ENCODE measurements around the gene UBE2F.
"Not testable (repeated sequence)": the region's sequence is repeated elsewhere in the genome, so short reads cannot be mapped to it uniquely, and the experiment has no call there.

The UBE2F gene

DNA sequence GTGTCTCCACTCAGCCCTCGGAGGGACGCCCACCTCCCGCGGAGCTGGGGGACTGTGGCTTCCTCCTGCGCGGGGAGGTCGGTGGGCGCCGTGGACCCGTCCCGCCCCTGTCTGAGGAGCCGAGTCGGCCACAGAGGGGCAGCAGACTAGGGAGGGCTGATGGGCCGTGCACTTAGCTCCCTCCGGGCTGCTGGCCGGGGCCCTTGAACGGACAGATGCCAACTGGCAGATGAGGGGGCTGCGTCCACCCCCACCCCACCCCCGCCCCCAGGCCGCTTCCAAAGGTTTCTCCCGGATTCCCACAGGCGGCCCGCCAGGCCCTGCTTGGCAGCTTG lies 10.4 kb upstream of the UBE2F start:
- DNase-seq (ENCODE audit: extremely low read depth, low read depth): no peak
- peak overlapping the region; percentile 30 for H3K4me3 ChIP-seq (replicated peaks; ENCODE audit: low read depth, low read length)
- TF ChIP-seq CTCF (IDR thresholded peaks at IDR 0.05; ENCODE audit: low read depth, low read length, missing control alignments): no peak

DNA sequence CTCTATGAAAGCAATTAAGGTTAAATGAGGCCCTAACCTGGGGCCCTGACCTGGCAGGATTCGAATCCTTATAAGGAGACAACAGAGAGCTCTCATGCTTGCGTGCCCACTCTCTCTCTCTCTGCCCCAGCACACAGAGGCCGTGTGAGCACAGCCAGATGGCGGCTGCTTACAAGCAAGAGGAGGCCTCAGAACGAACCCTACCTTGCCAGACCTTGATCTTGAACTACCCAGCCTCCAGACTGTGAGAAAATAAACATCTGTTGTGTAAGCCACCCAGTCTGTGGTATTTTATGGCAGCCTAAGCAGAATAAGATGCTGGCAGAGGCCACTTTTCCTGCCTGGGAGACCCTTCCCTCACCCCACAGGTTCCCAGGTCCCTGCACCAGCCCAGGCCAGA lies 5.2 kb upstream of the UBE2F start:
- H3K4me3 ChIP-seq (replicated peaks; ENCODE audit: low read depth, low read length): no peak overlapping the region
- no peak for DNase-seq (ENCODE audit: extremely low read depth, low read depth)
- no peak for TF ChIP-seq CTCF (IDR thresholded peaks at IDR 0.05; ENCODE audit: low read depth, low read length, missing control alignments)

GRCh38 chr2:237962432-237963084 lies 4.3 kb upstream of the UBE2F start:
- TF ChIP-seq CTCF (IDR thresholded peaks at IDR 0.05; ENCODE audit: low read depth, low read length, missing control alignments): no peak
- no peak overlapping the region for H3K4me3 ChIP-seq (replicated peaks; ENCODE audit: low read depth, low read length)
- no peak for DNase-seq (ENCODE audit: extremely low read depth, low read depth)

GRCh38 chr2:237963490-237963991 lies 3.3 kb upstream of the UBE2F start:
- DNase-seq (ENCODE audit: extremely low read depth, low read depth): not testable (repeated sequence)

DNA sequence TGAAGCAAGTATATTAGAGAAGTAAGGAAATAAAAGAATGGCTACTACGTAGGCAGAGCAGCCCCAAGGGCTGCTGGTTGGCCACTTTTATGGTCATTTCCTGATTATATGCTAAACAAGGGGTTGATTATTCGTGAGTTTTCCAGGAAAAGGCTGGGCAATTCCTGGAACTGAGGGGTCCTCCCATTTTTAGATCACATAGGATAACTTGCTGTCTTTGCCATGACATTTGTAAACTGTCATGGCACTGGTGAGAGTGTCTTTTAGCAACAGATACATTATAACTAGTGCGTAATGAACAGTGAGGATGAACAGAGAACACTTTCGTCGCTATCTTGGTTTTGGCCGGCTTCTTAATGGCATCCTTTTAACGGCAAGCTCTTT lies 2.6 kb upstream of the UBE2F start:
- no peak for TF ChIP-seq CTCF (IDR thresholded peaks at IDR 0.05; ENCODE audit: low read depth, low read length, missing control alignments)
- DNase-seq (ENCODE audit: extremely low read depth, low read depth): no peak

More at GRCh38 chr2:237963490-237963991, 3.3 kb upstream of the UBE2F start:
- H3K4me3 ChIP-seq (replicated peaks; ENCODE audit: low read depth, low read length): not testable (repeated sequence)

GRCh38 chr2:237964578-237965404 lies 2.0 kb upstream of the UBE2F start:
- no peak for TF ChIP-seq CTCF (IDR thresholded peaks at IDR 0.05; ENCODE audit: low read depth, low read length, missing control alignments)
- no peak overlapping the region for H3K4me3 ChIP-seq (replicated peaks; ENCODE audit: low read depth, low read length)
- DNase-seq (ENCODE audit: extremely low read depth, low read depth): no peak

More for the DNA sequence above, 2.6 kb upstream of the UBE2F start:
- no peak overlapping the region for H3K4me3 ChIP-seq (replicated peaks; ENCODE audit: low read depth, low read length)

DNA sequence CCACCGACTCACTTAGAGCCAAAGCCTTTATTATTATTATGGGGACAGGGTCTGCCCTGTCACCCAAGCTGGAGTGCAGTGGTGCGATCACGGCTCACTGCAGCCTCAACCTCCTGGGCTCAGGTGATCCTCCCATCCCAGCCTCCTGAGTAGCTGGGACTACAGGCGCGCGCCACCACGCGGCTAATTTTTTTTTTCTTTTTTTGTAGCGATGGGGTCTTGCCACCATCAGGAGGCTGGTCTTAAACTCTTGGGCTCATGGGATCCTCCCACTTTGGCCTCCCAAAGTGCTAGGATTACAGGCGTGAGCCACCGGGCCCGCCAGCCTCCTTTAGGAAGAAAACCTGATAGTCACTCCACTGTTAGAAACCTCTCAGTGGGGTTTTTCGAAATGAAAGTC lies 970 bp upstream of the UBE2F start:
- H3K4me3 ChIP-seq (replicated peaks; ENCODE audit: low read depth, low read length): peak overlapping the region; percentile 77
- not testable (repeated sequence) for DNase-seq (ENCODE audit: extremely low read depth, low read depth)

DNA sequence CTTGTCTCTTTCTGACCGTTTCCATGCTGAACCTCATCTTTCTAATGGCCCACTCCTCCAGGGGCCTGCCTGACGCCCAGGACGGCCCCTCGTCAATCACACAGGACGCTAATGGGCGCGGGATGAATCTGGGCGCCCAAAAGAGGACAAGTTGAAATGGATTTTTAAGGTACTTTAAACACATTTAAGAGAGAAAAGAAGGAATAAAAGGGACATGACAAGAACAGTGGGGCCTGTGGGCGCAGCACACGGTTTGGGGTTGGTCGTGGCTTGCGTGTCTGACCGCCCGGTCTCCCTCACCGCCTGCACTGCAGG lies 607 bp upstream of the UBE2F start:
- no peak for TF ChIP-seq CTCF (IDR thresholded peaks at IDR 0.05; ENCODE audit: low read depth, low read length, missing control alignments)
- no peak for DNase-seq (ENCODE audit: extremely low read depth, low read depth)
- peak overlapping the region; percentile 77 for H3K4me3 ChIP-seq (replicated peaks; ENCODE audit: low read depth, low read length)
